ENCODE data around the gene MEI1.

The MEI1 gene

DNA sequence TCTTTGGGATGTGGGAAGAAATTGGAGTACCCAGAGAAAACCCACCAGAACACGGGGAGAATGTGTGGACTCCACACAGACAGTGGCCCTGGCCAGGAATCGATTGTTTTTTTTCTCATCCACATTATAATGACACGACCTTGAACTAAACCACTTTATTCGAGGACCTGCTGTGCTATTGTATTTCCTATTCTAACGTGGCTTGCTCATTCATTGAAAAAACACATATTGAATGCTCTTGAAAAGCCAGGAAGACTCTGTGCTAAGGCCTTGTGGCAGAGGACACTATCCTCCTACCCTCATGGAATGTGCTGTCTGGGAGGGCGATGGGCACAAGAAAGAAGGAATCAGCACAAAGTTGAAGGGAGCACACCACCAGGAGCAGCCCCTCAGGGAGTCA lies 124.5 kb downstream of the MEI1 start:
- DNase-seq = no peak
- no peak overlapping the region for H3K4me2 ChIP-seq (ENCODE audit: low read depth, low read length)
- H3K4me3 ChIP-seq (ENCODE audit: low read length) = no peak overlapping the region
- H2AFZ ChIP-seq (ENCODE audit: low read length) = no peak overlapping the region
- H3K27ac ChIP-seq (ENCODE audit: low read length) = no peak overlapping the region
- TF ChIP-seq EZH2 (optimal IDR thresholded peaks at IDR 0.05; ENCODE audit: low read depth, low read length) = no peak
- TF ChIP-seq EZH2phosphoT487 (IDR thresholded peaks at IDR 0.05; ENCODE audit: low read length) = no peak
- TF ChIP-seq CTCF (IDR thresholded peaks at IDR 0.05; ENCODE audit: low read length) = no peak
- no peak overlapping the region for H3K9ac ChIP-seq (ENCODE audit: low read length)
- H3K4me1 ChIP-seq (ENCODE audit: low read length) = peaks cover 24% of the 10 kb centered on the region
- H3K9me2 ChIP-seq (replicated peaks; ENCODE audit: insufficient read depth, low read length) = no peaks in the 10 kb centered on the region
- H4K20me1 ChIP-seq (ENCODE audit: insufficient read depth, low read length) = no peaks in the 10 kb centered on the region
- no peaks in the 10 kb centered on the region for H3K36me3 ChIP-seq (replicated peaks; ENCODE audit: insufficient read depth, low read length)
- no peaks in the 10 kb centered on the region for H3K9me3 ChIP-seq (replicated peaks; ENCODE audit: insufficient read depth, low read length)
- no peaks in the 10 kb centered on the region for H3K27me3 ChIP-seq (replicated peaks; ENCODE audit: insufficient read depth, low read length)
- H3K79me2 ChIP-seq (ENCODE audit: low read length) = no peaks in the 10 kb centered on the region
- H3F3A ChIP-seq (ENCODE audit: insufficient read depth, low read length) = peaks cover 22% of the 10 kb centered on the region

GRCh38 chr22:41825376-41825775 lies 126.1 kb downstream of the MEI1 start:
- Histone ChIP-seq H4K20me1 (ENCODE audit: insufficient read depth, low read length) (no peaks in the 10 kb centered on the region), H3K4me3 (ENCODE audit: low read length) (no peak overlapping the region), H3K9me3 (replicated peaks; ENCODE audit: insufficient read depth, low read length) (no peaks in the 10 kb centered on the region), H3K36me3 (replicated peaks; ENCODE audit: insufficient read depth, low read length) (no peaks in the 10 kb centered on the region), H3K9ac (ENCODE audit: low read length) (no peak overlapping the region), H3K4me1 (ENCODE audit: low read length) (peaks cover 30% of the 10 kb centered on the region), H3K9me2 (replicated peaks; ENCODE audit: insufficient read depth, low read length) (no peaks in the 10 kb centered on the region), H2AFZ (ENCODE audit: low read length) (no peak overlapping the region), H3F3A (ENCODE audit: insufficient read depth, low read length) (peaks cover 23% of the 10 kb centered on the region), H3K27ac (ENCODE audit: low read length) (no peak overlapping the region), H3K27me3 (replicated peaks; ENCODE audit: insufficient read depth, low read length) (no peaks in the 10 kb centered on the region), H3K4me2 (ENCODE audit: low read depth, low read length) (no peak overlapping the region), H3K79me2 (ENCODE audit: low read length) (no peaks in the 10 kb centered on the region)
- no peak for TF ChIP-seq EZH2phosphoT487 (IDR thresholded peaks at IDR 0.05; ENCODE audit: low read length)
- DNase-seq = no peak

DNA sequence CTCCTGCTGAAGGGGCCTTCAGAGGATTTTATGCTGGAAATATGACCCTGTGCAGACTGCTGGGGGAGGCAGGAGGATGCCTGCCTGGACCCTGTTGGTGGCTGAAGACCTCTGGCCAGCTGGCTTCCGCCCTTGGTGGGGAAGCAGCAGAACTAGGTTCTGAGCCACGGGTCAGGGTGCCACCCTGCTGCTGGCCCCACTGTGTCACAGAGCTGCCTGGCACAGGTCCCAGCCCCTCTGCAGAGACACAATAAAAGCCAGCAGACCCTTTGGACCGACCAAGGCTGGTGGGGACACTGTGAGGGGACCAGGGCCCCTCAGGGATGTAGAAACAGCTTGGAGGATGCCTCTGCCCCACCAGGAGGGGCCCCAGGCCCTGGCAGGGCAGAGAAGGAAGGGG lies 126.7 kb downstream of the MEI1 start:
- H4K20me1 ChIP-seq (ENCODE audit: insufficient read depth, low read length) = no peaks in the 10 kb centered on the region
- H2AFZ ChIP-seq (ENCODE audit: low read length) = no peak overlapping the region
- no peaks in the 10 kb centered on the region for H3K36me3 ChIP-seq (replicated peaks; ENCODE audit: insufficient read depth, low read length)
- TF ChIP-seq CTCF (IDR thresholded peaks at IDR 0.05; ENCODE audit: low read length) (no peak), EZH2 (optimal IDR thresholded peaks at IDR 0.05; ENCODE audit: low read depth, low read length) (no peak), EZH2phosphoT487 (IDR thresholded peaks at IDR 0.05; ENCODE audit: low read length) (no peak)
- H3K9me2 ChIP-seq (replicated peaks; ENCODE audit: insufficient read depth, low read length) = no peaks in the 10 kb centered on the region
- no peak overlapping the region for H3K9ac ChIP-seq (ENCODE audit: low read length)
- no peak for DNase-seq
- H3K4me2 ChIP-seq (ENCODE audit: low read depth, low read length) = no peak overlapping the region
- no peak overlapping the region for H3K27ac ChIP-seq (ENCODE audit: low read length)
- H3K79me2 ChIP-seq (ENCODE audit: low read length) = no peaks in the 10 kb centered on the region
- H3K4me1 ChIP-seq (ENCODE audit: low read length) = peaks cover 30% of the 10 kb centered on the region
- H3K9me3 ChIP-seq (replicated peaks; ENCODE audit: insufficient read depth, low read length) = no peaks in the 10 kb centered on the region
- no peak overlapping the region for H3K4me3 ChIP-seq (ENCODE audit: low read length)
- H3F3A ChIP-seq (ENCODE audit: insufficient read depth, low read length) = peaks cover 23% of the 10 kb centered on the region
- H3K27me3 ChIP-seq (replicated peaks; ENCODE audit: insufficient read depth, low read length) = no peaks in the 10 kb centered on the region

- H3K36me3 ChIP-seq (replicated peaks; ENCODE audit: insufficient read depth, low read length) = no peaks in the 10 kb centered on the region
- H3K27me3 ChIP-seq (replicated peaks; ENCODE audit: insufficient read depth, low read length) = no peaks in the 10 kb centered on the region
- H3K4me1 ChIP-seq (ENCODE audit: low read length) = peaks cover 35% of the 10 kb centered on the region
- no peaks in the 10 kb centered on the region for H4K20me1 ChIP-seq (ENCODE audit: insufficient read depth, low read length)
- peaks cover 29% of the 10 kb centered on the region for H3F3A ChIP-seq (ENCODE audit: insufficient read depth, low read length)
- H2AFZ ChIP-seq (ENCODE audit: low read length) = no peak overlapping the region
- TF ChIP-seq EZH2phosphoT487 (IDR thresholded peaks at IDR 0.05; ENCODE audit: low read length) (no peak), EZH2 (optimal IDR thresholded peaks at IDR 0.05; ENCODE audit: low read depth, low read length) (no peak), CTCF (IDR thresholded peaks at IDR 0.05; ENCODE audit: low read length) (no peak)
- no peaks in the 10 kb centered on the region for H3K79me2 ChIP-seq (ENCODE audit: low read length)
- peak overlapping the region; percentile 45; the same call in 1 of the 2 replicates for H3K27ac ChIP-seq (ENCODE audit: low read length)
- no peaks in the 10 kb centered on the region for H3K9me3 ChIP-seq (replicated peaks; ENCODE audit: insufficient read depth, low read length)
- H3K4me3 ChIP-seq (ENCODE audit: low read length) = no peak overlapping the region
- H3K4me2 ChIP-seq (ENCODE audit: low read depth, low read length) = peak overlapping the region; percentile 38
- no peak for DNase-seq
- H3K9me2 ChIP-seq (replicated peaks; ENCODE audit: insufficient read depth, low read length) = no peaks in the 10 kb centered on the region
- H3K9ac ChIP-seq (ENCODE audit: low read length) = 0 out of 2 replicates have a peak overlapping the region, but pooled peaks have one; percentile 3
Measured at GRCh38 chr22:41826430-41827383, 127.4 kb downstream of the MEI1 start.
